ENCODE data around the gene GPA33.

- TF ChIP-seq JUND (IDR thresholded peaks at IDR 0.05; ENCODE audit: low read depth, low read length) (no peak), RCOR1 (conservative IDR thresholded peaks at IDR 0.05; ENCODE audit: low read depth, low read length) (no peak), JUNB (IDR thresholded peaks at IDR 0.05) (no peak), EZH2 (IDR thresholded peaks at IDR 0.05; ENCODE audit: borderline replicate concordance, control insufficient read depth, low read depth, low read length) (no peak), NRF1 (conservative IDR thresholded peaks at IDR 0.05; ENCODE audit: low read depth, low read length) (no peak), HCFC1 (IDR thresholded peaks at IDR 0.05; ENCODE audit: low read length) (no peak), POLR2A (IDR thresholded peaks at IDR 0.05; ENCODE audit: low read depth, low read length) (no peak), GABPA (IDR thresholded peaks at IDR 0.05; ENCODE audit: low read depth) (no peak), NR2C2 (IDR thresholded peaks at IDR 0.05; ENCODE audit: borderline replicate concordance, control insufficient read depth, insufficient read length, low read depth) (no peak), CTCF (IDR thresholded peaks at IDR 0.05 in 2 of 3, conservative IDR thresholded peaks at IDR 0.05 in 1 of 3; ENCODE audit: control insufficient read depth in 2 of 3, extremely low read depth in 1 of 3, insufficient read depth in 1 of 3, low read depth in 3 of 3, low read length in 3 of 3) (no peak), TCF12 (IDR thresholded peaks at IDR 0.05; ENCODE audit: low read depth, low read length) (no peak), MLLT1 (IDR thresholded peaks at IDR 0.05) (no peak), ZBTB33 (IDR thresholded peaks at IDR 0.05) (no peak)
Observed at GRCh38 chr1:167090314-167090942, at the start of gene GPA33.
